Activated T-cell treated with anti-CD3 and anti-CD28 coated beads, Interleukin-2, amount 50 U/mL, for 24 hours (primary cell): ENCODE data around the gene NVL.

Experiments used
- DNase-seq: peaks from one replicate; pipeline ENCODE4 v3.0.0-alpha.2; 2020
- H3K27ac Mint-ChIP-seq: 2 replicates; pipeline ENCODE4 v1.8.0; 2020; ENCODE audit warnings: mild to moderate bottlenecking, mixed read lengths
- H3K27me3 Mint-ChIP-seq: 2 replicates; pipeline ENCODE4 v1.8.0; 2020; ENCODE audit warnings: mixed read lengths
- H3K36me3 Mint-ChIP-seq: 2 replicates; pipeline ENCODE4 v1.8.0; 2020; ENCODE audit warnings: low read depth, mixed read lengths
- H3K4me1 Mint-ChIP-seq: 2 replicates; pipeline ENCODE4 v1.8.0; 2020; ENCODE audit warnings: low read depth, mixed read lengths
- H3K4me3 Mint-ChIP-seq: 2 replicates; pipeline ENCODE4 v1.8.0; 2020; ENCODE audit warnings: mild to moderate bottlenecking, moderate library complexity, mixed read lengths
- H3K9me3 Mint-ChIP-seq: 2 replicates; pipeline ENCODE4 v1.8.0; 2020; ENCODE audit warnings: mixed read lengths

NVL gene

GRCh38 chr1:224251741-224252146, 78.2 kb downstream of the NVL start:
- Mint-ChIP-seq H3K27ac (no peak overlapping the region), H3K36me3 (peaks cover 34% of the 10 kb centered on the region), H3K4me3 (no peak overlapping the region), H3K4me1 (peaks cover 5% of the 10 kb centered on the region), H3K9me3 (no peaks in the 10 kb centered on the region), H3K27me3 (no peaks in the 10 kb centered on the region)
- DNase-seq = no peak

GRCh38 chr1:224245188-224245587, 84.8 kb downstream of the NVL start:
- Mint-ChIP-seq H3K27ac (peak overlapping the region; percentile 87), H3K36me3 (peaks cover 63% of the 10 kb centered on the region), H3K4me1 (peaks cover 16% of the 10 kb centered on the region), H3K9me3 (no peaks in the 10 kb centered on the region), H3K27me3 (no peaks in the 10 kb centered on the region), H3K4me3 (no peak overlapping the region)
- no peak for DNase-seq

GRCh38 chr1:224238756-224239155, 91.2 kb downstream of the NVL start:
- peaks cover 62% of the 10 kb centered on the region for H3K36me3 Mint-ChIP-seq
- no peak overlapping the region for H3K27ac Mint-ChIP-seq
- DNase-seq = no peak
- no peaks in the 10 kb centered on the region for H3K4me1 Mint-ChIP-seq
- no peaks in the 10 kb centered on the region for H3K9me3 Mint-ChIP-seq
- no peak overlapping the region for H3K4me3 Mint-ChIP-seq
- H3K27me3 Mint-ChIP-seq = no peaks in the 10 kb centered on the region

GRCh38 chr1:224238212-224238611, 91.8 kb downstream of the NVL start:
- H3K9me3 Mint-ChIP-seq = no peaks in the 10 kb centered on the region
- no peaks in the 10 kb centered on the region for H3K27me3 Mint-ChIP-seq
- no peak overlapping the region for H3K27ac Mint-ChIP-seq
- H3K4me1 Mint-ChIP-seq = no peaks in the 10 kb centered on the region
- H3K4me3 Mint-ChIP-seq = no peak overlapping the region
- H3K36me3 Mint-ChIP-seq = peaks cover 62% of the 10 kb centered on the region
- no peak for DNase-seq

GRCh38 chr1:224237119-224237881, 92.7 kb downstream of the NVL start:
- no peak overlapping the region for H3K4me3 Mint-ChIP-seq
- H3K36me3 Mint-ChIP-seq = peaks cover 69% of the 10 kb centered on the region
- H3K9me3 Mint-ChIP-seq = no peaks in the 10 kb centered on the region
- DNase-seq = no peak
- H3K27ac Mint-ChIP-seq = no peak overlapping the region
- no peaks in the 10 kb centered on the region for H3K4me1 Mint-ChIP-seq
- H3K27me3 Mint-ChIP-seq = no peaks in the 10 kb centered on the region

- Mint-ChIP-seq H3K36me3 (peaks cover 69% of the 10 kb centered on the region), H3K27me3 (no peaks in the 10 kb centered on the region)
Observed at GRCh38 chr1:224235813-224236493, 94.0 kb downstream of the NVL start.

GRCh38 chr1:224234017-224234416, 96.0 kb downstream of the NVL start:
- Mint-ChIP-seq H3K27me3 (no peaks in the 10 kb centered on the region), H3K27ac (no peak overlapping the region)

More at GRCh38 chr1:224235813-224236493, 94.0 kb downstream of the NVL start:
- no peaks in the 10 kb centered on the region for H3K4me1 Mint-ChIP-seq
- H3K27ac Mint-ChIP-seq = no peak overlapping the region
- DNase-seq = no peak
- H3K4me3 Mint-ChIP-seq = no peak overlapping the region
- H3K9me3 Mint-ChIP-seq = no peaks in the 10 kb centered on the region

GRCh38 chr1:224226849-224227502, 103.0 kb downstream of the NVL start:
- no peaks in the 10 kb centered on the region for H3K9me3 Mint-ChIP-seq

More at GRCh38 chr1:224234017-224234416, 96.0 kb downstream of the NVL start:
- Mint-ChIP-seq H3K4me3 (no peak overlapping the region), H3K36me3 (peaks cover 78% of the 10 kb centered on the region), H3K9me3 (no peaks in the 10 kb centered on the region), H3K4me1 (no peaks in the 10 kb centered on the region)
- DNase-seq = no peak

GRCh38 chr1:224223819-224224714, 105.9 kb downstream of the NVL start:
- Mint-ChIP-seq H3K4me3 (no peak overlapping the region), H3K4me1 (no peaks in the 10 kb centered on the region), H3K36me3 (peaks cover 26% of the 10 kb centered on the region), H3K27ac (no peak overlapping the region), H3K9me3 (no peaks in the 10 kb centered on the region), H3K27me3 (no peaks in the 10 kb centered on the region)
- no peak for DNase-seq

More at GRCh38 chr1:224226849-224227502, 103.0 kb downstream of the NVL start:
- no peaks in the 10 kb centered on the region for H3K27me3 Mint-ChIP-seq
- DNase-seq = no peak
- no peak overlapping the region for H3K4me3 Mint-ChIP-seq
- H3K27ac Mint-ChIP-seq = no peak overlapping the region
- H3K36me3 Mint-ChIP-seq = peaks cover 48% of the 10 kb centered on the region
- no peaks in the 10 kb centered on the region for H3K4me1 Mint-ChIP-seq

GRCh38 chr1:224219612-224220059, 110.3 kb downstream of the NVL start:
- Mint-ChIP-seq H3K9me3 (no peaks in the 10 kb centered on the region), H3K27ac (no peak overlapping the region), H3K4me3 (no peak overlapping the region), H3K27me3 (no peaks in the 10 kb centered on the region), H3K4me1 (no peaks in the 10 kb centered on the region), H3K36me3 (no peaks in the 10 kb centered on the region)
- no peak for DNase-seq

- Mint-ChIP-seq H3K9me3 (no peaks in the 10 kb centered on the region), H3K27me3 (no peaks in the 10 kb centered on the region), H3K4me1 (no peaks in the 10 kb centered on the region), H3K4me3 (no peak overlapping the region), H3K36me3 (no peaks in the 10 kb centered on the region), H3K27ac (no peak overlapping the region)
- no peak for DNase-seq
Observed at GRCh38 chr1:224219011-224219611, 110.9 kb downstream of the NVL start.

GRCh38 chr1:224217655-224218623, 112.0 kb downstream of the NVL start:
- peaks cover 4% of the 10 kb centered on the region for H3K4me1 Mint-ChIP-seq
- DNase-seq = no peak
- peak overlapping the region; percentile 22 for H3K27ac Mint-ChIP-seq
- no peaks in the 10 kb centered on the region for H3K36me3 Mint-ChIP-seq
- H3K27me3 Mint-ChIP-seq = no peaks in the 10 kb centered on the region
- no peak overlapping the region for H3K4me3 Mint-ChIP-seq
- H3K9me3 Mint-ChIP-seq = no peaks in the 10 kb centered on the region

GRCh38 chr1:224216382-224216781, 113.6 kb downstream of the NVL start:
- Mint-ChIP-seq H3K9me3 (no peaks in the 10 kb centered on the region), H3K27ac (no peak overlapping the region), H3K4me3 (no peak overlapping the region), H3K27me3 (no peaks in the 10 kb centered on the region), H3K4me1 (peaks cover 4% of the 10 kb centered on the region), H3K36me3 (no peaks in the 10 kb centered on the region)
- no peak for DNase-seq
